Activated CD4-positive, alpha-beta T cell treated with anti-CD3 and anti-CD28 coated beads, Interleukin-2, amount 50 U/mL, for 48 hours (primary cell): ENCODE measurements around the gene HOXB2.

ENCODE experiments used
- DNase-seq, 2 experiments: peaks; one replicate each; pipeline ENCODE4 v3.0.0-alpha.2; 2020

The HOXB2 gene

GRCh38 chr17:48565022-48565554 is 20.2 kb upstream of the HOXB2 start:
- no peak for DNase-seq

- DNase-seq: no peak
These were observed 19.5 kb upstream of the HOXB2 start for GRCh38 chr17:48564188-48565021.

GRCh38 chr17:48563867-48564187 is 18.9 kb upstream of the HOXB2 start:
- DNase-seq: no peak

GRCh38 chr17:48563385-48563838 is 18.5 kb upstream of the HOXB2 start:
- DNase-seq: no peak

- DNase-seq: no peak
These were observed 18.0 kb upstream of the HOXB2 start for GRCh38 chr17:48562934-48563333.

- DNase-seq: no peak
These were observed 17.2 kb upstream of the HOXB2 start for GRCh38 chr17:48561884-48562810.

- DNase-seq: no peak
These were observed 15.2 kb upstream of the HOXB2 start for GRCh38 chr17:48559840-48560817.

- DNase-seq: no peak
These were observed 14.4 kb upstream of the HOXB2 start for GRCh38 chr17:48559122-48559839.

GRCh38 chr17:48558831-48559121 is 13.9 kb upstream of the HOXB2 start:
- DNase-seq: no peak

- no peak for DNase-seq
These were observed 13.3 kb upstream of the HOXB2 start for GRCh38 chr17:48558057-48558830.

GRCh38 chr17:48556576-48557401 is 11.9 kb upstream of the HOXB2 start:
- DNase-seq: no peak

GRCh38 chr17:48556229-48556575 is 11.3 kb upstream of the HOXB2 start:
- no peak for DNase-seq

- DNase-seq: no peak
These were observed 10.6 kb upstream of the HOXB2 start for GRCh38 chr17:48555258-48556228.

- DNase-seq: no peak
These were observed 9.7 kb upstream of the HOXB2 start for GRCh38 chr17:48554412-48555257.

GRCh38 chr17:48553826-48554225 is 8.9 kb upstream of the HOXB2 start:
- no peak for DNase-seq

- no peak for DNase-seq
These were observed 8.3 kb upstream of the HOXB2 start for GRCh38 chr17:48553190-48553547.

GRCh38 chr17:48552466-48553189 is 7.7 kb upstream of the HOXB2 start:
- DNase-seq: no peak
